ENCODE results near the gene HYAL3. TPM values are rescaled to one million over a fixed set of nuclear protein-coding genes. Genes with fewer than 3 reads are reported as not detected.

Gene HYAL3
- total RNA-seq, 1 experiment from 2014 or later, result 10.3 TPM

DNA sequence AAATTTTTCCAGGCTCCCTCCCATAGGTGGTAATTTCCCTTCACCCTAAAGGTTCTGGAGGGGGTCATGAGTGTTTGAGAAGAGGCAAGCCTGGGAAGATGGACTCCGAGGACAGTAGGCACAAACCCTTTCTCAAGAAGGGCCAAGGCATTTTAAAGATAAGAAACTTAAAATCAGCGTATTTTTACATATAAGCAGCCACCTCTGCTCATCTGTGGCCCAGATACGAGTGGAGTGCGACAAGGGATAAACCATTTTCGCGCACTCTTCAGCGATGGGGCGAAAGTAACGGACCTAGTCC is 40.9 kb upstream of the HYAL3 start:
- Histone ChIP-seq H3K4me3 (replicated peaks in 1 of 2; ENCODE audit: low read depth in 1 of 2, low read length in 2 of 2) (peak overlapping the region; percentile 62 to 89), H3K27me3 (ENCODE audit: insufficient read depth, low read length) (no peaks in the 10 kb centered on the region), H3K4me1 (ENCODE audit: control insufficient read depth in 1 of 2, insufficient read depth in 2 of 2, low read length in 2 of 2) (peaks cover 29 to 59% of the 10 kb centered on the region in 2 experiments), H3K9ac (ENCODE audit: low read length) (peak overlapping the region; percentile 98), H3K36me3 (ENCODE audit: control insufficient read depth in 1 of 2, insufficient read depth in 2 of 2, low read length in 2 of 2) (peaks cover 0 to 3% of the 10 kb centered on the region in 2 experiments; a peak in 1 of 4 replicates), H3K9me3 (ENCODE audit: control insufficient read depth in 1 of 2, insufficient read depth in 1 of 2, low read depth in 1 of 2, low read length in 2 of 2) (no peaks in the 10 kb centered on the region), H3K4me2 (ENCODE audit: low read length) (peak overlapping the region; percentile 95), H3K9me2 (ENCODE audit: insufficient read depth) (no peaks in the 10 kb centered on the region), H3K79me2 (ENCODE audit: insufficient read depth, low read length) (peaks cover 42% of the 10 kb centered on the region), H4K20me1 (ENCODE audit: insufficient read depth) (no peaks in the 10 kb centered on the region), H2AFZ (ENCODE audit: low read depth, low read length, poor library complexity, severe bottlenecking) (no peak overlapping the region), H3K27ac (ENCODE audit: low read depth, low read length) (peak overlapping the region; percentile 82)
- ATAC-seq, result no peak
- POLR2A ChIA-PET, result interaction anchor here (1.1 to 1.3 kb wide), 3 partner anchors 10 to 40 kb away, joined by 3 to 11 read pairs (median 4); partner anchors contain the start of genes CYB561D2, HYAL3, NAA80 and NPRL2
- intact Hi-C loops (cut with micrococcal nuclease), result no loop called here
- BruUV-seq (replicated peaks), result no TSS peak
- RAD21 ChIA-PET (ENCODE audit: low non-redundant PET in 1 of 2, low total read pairs in 2 of 2, uncharacterized antibody in 2 of 2, unreplicated experiment in 2 of 2), result interaction anchor here in 1 of 2 experiments (0.5 kb wide), 1 partner anchor 113 kb away, joined by 4 read pairs; no protein-coding TSS in a partner anchor
- DNase-seq (ENCODE audit: low read depth, low spot score), result no peak
- no peak for TF ChIP-seq ZNF274 (IDR thresholded peaks at IDR 0.05; ENCODE audit: low read depth, low read length)
- TF ChIP-seq, protein P1, sequence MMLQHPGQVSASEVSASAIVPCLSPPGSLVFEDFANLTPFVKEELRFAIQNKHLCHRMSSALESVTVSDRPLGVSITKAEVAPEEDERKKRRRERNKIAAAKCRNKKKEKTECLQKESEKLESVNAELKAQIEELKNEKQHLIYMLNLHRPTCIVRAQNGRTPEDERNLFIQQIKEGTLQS (IDR thresholded peaks at IDR 0.05), result no peak
- CTCF ChIA-PET, result interaction anchor here (1.1 kb wide), 1 partner anchor 16 kb away, joined by 5 read pairs; no protein-coding TSS in a partner anchor

DNA sequence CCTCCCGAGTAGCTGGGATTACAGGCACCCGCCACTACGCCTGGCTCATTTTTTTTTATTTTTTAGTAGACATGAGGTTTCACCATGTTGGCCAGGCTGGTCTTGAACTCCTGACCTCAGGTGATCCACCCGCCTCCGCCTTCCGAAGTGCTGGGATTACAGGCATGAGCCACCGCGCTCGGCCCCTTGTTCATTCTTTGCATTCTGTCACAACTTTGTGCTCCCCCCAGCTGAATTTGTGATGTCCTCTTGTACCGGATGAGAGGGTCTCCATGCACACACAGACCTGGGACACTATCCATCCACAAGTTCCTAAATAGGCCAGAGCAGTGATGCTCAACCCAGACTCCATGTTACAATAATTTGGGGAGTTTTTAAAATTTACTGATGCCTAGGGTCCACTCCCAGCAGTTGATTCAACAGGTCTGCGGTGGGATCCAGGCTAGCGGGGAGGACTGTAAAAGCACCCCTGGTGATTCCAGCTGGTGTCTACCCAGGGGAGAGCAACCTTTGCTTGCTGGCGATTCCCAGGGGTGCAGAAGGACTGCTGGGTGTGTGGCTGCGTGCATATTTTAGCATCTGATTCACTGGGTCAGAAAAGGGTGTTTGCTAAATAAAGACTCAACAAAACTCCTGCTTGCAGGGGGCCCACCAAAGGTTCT is 40.4 kb upstream of the HYAL3 start:
- RAD21 ChIA-PET (ENCODE audit: low non-redundant PET in 1 of 2, low total read pairs in 2 of 2, uncharacterized antibody in 2 of 2, unreplicated experiment in 2 of 2), result interaction anchor here in 1 of 2 experiments (0.5 kb wide), 1 partner anchor 113 kb away, joined by 4 read pairs; no protein-coding TSS in a partner anchor

More for the DNA sequence above, 40.4 kb upstream of the HYAL3 start:
- ChIA-PET POLR2A (no interaction called here), CTCF (no interaction called here)
- Histone ChIP-seq H3K9me2 (ENCODE audit: insufficient read depth) (no peaks in the 10 kb centered on the region), H4K20me1 (ENCODE audit: insufficient read depth) (no peaks in the 10 kb centered on the region; the same call in 1 of the 2 replicates), H3K27ac (ENCODE audit: low read depth, low read length) (peak overlapping the region; percentile 82), H3K4me2 (ENCODE audit: low read length) (peak overlapping the region; percentile 95), H3K79me2 (ENCODE audit: insufficient read depth, low read length) (peaks cover 47% of the 10 kb centered on the region), H3K36me3 (ENCODE audit: control insufficient read depth in 1 of 2, insufficient read depth in 2 of 2, low read length in 2 of 2) (peaks cover 0 to 5% of the 10 kb centered on the region in 2 experiments; a peak in 1 of 4 replicates), H2AFZ (ENCODE audit: low read depth, low read length, poor library complexity, severe bottlenecking) (no peak overlapping the region), H3K9me3 (ENCODE audit: control insufficient read depth in 1 of 2, insufficient read depth in 1 of 2, low read depth in 1 of 2, low read length in 2 of 2) (no peaks in the 10 kb centered on the region), H3K9ac (ENCODE audit: low read length) (peak overlapping the region; percentile 98), H3K4me3 (replicated peaks in 1 of 2; ENCODE audit: low read depth in 1 of 2, low read length in 2 of 2) (peak overlapping the region; percentile 62 to 89), H3K4me1 (ENCODE audit: control insufficient read depth in 1 of 2, insufficient read depth in 2 of 2, low read length in 2 of 2) (peaks cover 29 to 60% of the 10 kb centered on the region in 2 experiments), H3K27me3 (ENCODE audit: insufficient read depth, low read length) (no peaks in the 10 kb centered on the region)
- ATAC-seq (no peak), DNase-seq (ENCODE audit: low read depth, low spot score) (no peak)
- intact Hi-C loops (cut with micrococcal nuclease), result no loop called here
- TF ChIP-seq SP1 (IDR thresholded peaks at IDR 0.05; ENCODE audit: low read depth) (no peak), EZH2phosphoT487 (IDR thresholded peaks at IDR 0.05; ENCODE audit: borderline replicate concordance) (no peak), CEBPB (IDR thresholded peaks at IDR 0.05; ENCODE audit: low read depth) (no peak), TCF7L2 (IDR thresholded peaks at IDR 0.05; ENCODE audit: borderline replicate concordance, extremely low read depth, insufficient read depth, insufficient read length) (no peak), POLR2AphosphoS5 (IDR thresholded peaks at IDR 0.05; ENCODE audit: low read depth, low read length) (no peak), SIN3A (IDR thresholded peaks at IDR 0.05; ENCODE audit: low read depth) (no peak), RAD21 (IDR thresholded peaks at IDR 0.05; ENCODE audit: low read depth) (no peak), POLR2A (IDR thresholded peaks at IDR 0.05; ENCODE audit: borderline replicate concordance, extremely low read depth, insufficient read depth, insufficient read length) (no peak), SRF (IDR thresholded peaks at IDR 0.05; ENCODE audit: low read depth) (no peak)
- TF ChIP-seq, protein P2, sequence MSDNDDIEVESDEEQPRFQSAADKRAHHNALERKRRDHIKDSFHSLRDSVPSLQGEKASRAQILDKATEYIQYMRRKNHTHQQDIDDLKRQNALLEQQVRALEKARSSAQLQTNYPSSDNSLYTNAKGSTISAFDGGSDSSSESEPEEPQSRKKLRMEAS (IDR thresholded peaks at IDR 0.05), result no peak
- BruUV-seq (replicated peaks), result no TSS peak

Measured in HCT116 (cell line).